ENCODE measurements around the gene CHRM4.

Gene CHRM4

DNA sequence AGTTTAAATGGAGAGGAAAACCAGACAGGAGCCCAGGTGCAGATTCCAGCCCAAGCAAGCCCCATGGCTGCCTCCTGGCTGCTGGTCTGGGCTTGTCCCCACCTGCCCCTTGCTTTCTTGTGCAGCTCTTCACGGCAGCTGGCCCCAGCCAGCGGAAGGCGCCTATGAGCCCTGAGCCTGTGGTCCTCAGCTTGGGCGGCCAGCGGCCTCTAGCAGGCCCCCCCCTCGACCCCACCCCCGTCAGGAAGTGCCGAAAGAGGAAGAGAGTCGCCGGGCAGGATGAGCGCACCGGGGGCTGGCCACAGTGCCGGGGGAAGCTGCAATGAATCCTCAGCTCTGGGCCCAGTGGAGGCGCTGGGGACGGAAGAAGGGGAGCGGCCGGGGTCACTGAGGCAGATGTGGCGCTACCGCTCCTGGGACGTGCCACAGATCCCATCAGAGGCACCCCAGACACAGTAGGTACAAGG lies 46.4 kb downstream of the CHRM4 start:
- no peak for TF ChIP-seq GATA2 (IDR thresholded peaks at IDR 0.05; ENCODE audit: low read depth, low read length)
- no peak for TF ChIP-seq GATA3 (IDR thresholded peaks at IDR 0.05; ENCODE audit: low read depth, low read length)

DNA sequence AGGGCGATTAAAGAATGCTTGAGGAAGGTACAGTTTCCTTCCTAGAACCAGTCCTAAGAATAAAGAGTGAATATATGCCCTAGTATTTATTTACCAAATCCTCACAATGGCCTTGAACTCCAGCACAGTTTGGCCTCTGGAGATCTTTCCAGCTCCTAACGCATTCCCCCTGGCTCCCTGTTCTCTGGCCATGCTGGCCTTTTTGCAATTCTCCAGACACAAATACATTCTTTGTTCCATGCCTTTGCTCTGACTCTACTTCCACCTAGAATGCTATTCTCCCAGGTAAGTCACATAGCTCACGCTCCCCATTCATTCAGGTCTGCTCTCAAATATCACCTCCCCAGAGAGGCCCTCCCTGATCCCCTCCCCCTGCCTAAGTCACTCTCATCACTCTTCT lies 48.1 kb downstream of the CHRM4 start:
- no peak for TF ChIP-seq GATA2 (IDR thresholded peaks at IDR 0.05; ENCODE audit: low read depth, low read length)
- no peak for TF ChIP-seq GATA3 (IDR thresholded peaks at IDR 0.05; ENCODE audit: low read depth, low read length)

DNA sequence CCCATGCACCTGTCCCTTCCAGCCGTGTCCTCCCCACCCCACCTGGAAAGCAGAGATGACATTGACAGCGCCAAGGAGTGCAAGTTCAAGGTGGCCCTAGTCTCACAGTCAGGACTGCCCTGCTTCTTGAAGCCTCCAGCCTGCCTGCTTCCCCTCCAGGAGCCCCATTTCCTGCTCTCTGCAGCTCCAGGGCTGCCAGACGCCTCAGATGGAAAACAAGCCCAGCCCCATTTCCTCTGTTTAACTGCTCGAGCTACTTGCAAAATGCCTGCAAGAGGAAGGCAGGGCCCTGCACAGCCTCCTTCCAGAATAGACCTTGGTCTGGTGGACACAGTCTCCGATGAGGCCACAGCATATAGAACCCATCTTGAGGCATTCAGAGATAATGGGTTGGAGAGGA lies 49.3 kb downstream of the CHRM4 start:
- no peak for TF ChIP-seq GATA2 (IDR thresholded peaks at IDR 0.05; ENCODE audit: low read depth, low read length)
- TF ChIP-seq GATA3 (IDR thresholded peaks at IDR 0.05; ENCODE audit: low read depth, low read length): no peak

DNA sequence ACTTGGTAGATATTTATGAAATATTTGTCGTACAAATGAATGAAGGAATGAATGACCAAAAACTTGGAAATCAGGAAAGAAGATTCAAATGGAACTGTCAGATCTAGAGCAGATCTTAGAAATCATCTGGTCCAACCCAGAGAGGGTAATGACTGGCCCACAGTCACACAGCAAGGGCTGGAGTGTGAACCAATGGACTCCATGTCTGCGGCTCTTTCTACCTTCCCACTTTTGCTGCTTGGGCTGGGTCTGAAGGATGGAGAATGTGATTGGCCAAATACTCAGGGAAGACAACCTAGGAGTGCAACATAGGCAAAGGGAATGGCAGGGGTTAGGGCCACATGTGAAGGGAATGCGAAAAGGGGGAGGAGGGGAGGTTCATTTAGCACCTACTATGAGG lies 50.1 kb downstream of the CHRM4 start:
- no peak for TF ChIP-seq GATA2 (IDR thresholded peaks at IDR 0.05; ENCODE audit: low read depth, low read length)
- TF ChIP-seq GATA3 (IDR thresholded peaks at IDR 0.05; ENCODE audit: low read depth, low read length): no peak

DNA sequence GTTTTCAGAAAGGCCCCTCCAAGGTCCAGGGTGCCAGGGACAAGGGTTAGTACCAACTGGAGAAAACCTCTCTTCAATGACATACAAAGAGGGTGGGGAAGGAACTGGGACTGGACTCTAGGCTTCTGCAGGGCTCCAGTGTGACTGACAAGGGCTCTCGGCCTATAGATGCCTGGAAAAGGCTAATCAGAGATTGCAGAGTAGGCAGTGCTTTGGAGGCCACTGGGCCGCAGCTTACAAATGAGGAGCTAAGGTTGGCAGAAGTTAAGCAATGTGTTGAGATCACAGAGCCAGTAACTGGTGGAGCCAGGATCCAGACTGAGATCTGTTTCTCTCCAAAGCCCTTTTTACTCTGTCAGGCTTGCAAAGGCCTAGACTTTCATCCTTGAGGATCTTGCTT lies 51.8 kb downstream of the CHRM4 start:
- no peak for TF ChIP-seq GATA2 (IDR thresholded peaks at IDR 0.05; ENCODE audit: low read depth, low read length)
- TF ChIP-seq GATA3 (IDR thresholded peaks at IDR 0.05; ENCODE audit: low read depth, low read length): no peak

DNA sequence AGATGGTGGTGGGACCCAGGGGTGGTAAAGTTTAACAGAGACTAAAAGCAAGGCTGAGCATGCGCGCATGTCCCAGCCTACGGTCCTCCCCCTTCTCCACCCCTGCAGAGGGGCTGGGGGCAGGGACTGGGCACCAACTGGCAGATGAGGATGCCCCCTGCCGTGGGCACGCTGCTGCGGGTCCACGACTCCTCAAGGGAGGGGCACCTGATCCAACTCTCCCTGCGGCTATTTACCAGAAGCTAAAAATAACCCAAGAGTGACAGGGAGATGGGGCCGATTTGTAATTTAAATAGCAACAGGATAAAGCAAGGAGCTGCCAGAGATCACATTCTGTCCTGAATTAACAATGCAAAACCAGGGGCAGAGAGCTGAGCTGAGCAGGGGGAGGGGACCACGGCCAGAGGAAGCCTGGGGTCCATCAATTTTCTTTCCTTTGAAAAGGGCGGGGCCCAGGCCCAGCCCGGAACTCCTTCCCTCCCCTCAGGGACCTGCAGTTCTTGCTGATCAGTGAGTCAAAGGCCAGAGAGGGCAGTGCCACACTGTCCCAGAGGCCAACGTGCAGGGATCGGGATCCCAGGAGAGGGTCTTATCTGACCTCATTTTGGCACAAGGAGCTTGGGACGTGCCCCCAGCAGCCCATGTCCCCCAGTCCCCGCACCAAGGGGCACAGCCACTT lies 52.4 kb downstream of the CHRM4 start:
- TF ChIP-seq GATA3 (IDR thresholded peaks at IDR 0.05; ENCODE audit: low read depth, low read length): no peak
- TF ChIP-seq GATA2 (IDR thresholded peaks at IDR 0.05; ENCODE audit: low read depth, low read length): no peak

DNA sequence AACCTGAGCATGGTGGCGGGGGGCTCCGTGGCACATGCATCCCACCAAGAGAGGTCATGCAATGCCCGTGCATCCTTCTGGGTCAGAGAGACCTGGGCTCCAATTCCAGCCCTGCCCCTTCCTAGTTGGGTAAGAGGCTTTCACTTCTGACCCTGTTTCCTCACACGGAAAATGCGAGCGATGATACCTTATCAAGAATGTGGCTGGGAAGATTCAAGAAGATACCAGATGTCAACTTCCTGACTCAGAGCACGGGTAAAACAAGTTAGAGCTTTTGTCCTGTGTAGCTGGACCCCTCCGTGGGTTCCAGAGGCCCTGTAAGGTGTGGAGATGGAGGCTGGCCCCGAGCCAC lies 53.0 kb downstream of the CHRM4 start:
- no peak for TF ChIP-seq GATA3 (IDR thresholded peaks at IDR 0.05; ENCODE audit: low read depth, low read length)
- TF ChIP-seq GATA2 (IDR thresholded peaks at IDR 0.05; ENCODE audit: low read depth, low read length): no peak

DNA sequence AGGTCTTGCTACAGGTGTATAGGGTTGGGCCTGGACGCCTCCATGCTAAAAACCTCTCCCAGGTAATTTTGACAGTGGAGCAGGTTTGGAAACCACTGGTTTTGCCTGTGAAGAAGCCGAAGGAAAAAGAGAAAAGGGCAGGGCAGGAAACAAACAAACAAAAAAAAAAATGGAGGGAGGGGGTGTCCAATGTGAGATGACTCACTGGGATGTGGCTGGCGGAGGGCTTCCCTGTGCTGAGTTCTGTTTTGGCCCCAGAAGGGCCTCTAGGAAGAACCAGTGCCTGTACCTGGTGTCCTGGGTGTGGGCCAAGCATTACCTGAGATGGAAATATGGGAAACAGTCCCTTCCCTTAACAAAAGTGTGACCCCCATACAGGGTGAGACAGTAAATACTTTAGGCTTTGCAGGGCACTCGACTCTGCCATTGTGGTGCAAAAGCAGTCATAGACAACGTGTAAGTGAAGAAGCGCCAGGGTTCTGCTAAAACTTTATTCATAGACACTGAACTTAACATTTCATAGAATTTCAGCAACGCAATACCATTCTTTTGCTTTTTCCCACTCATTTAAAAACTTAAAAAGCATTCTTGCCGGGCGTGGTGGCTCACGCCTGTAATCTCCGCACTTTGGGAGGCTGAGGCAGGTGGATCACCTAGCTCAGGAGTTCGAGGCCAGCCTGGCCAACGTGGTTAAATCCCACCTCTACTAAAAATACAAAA lies 53.8 kb downstream of the CHRM4 start:
- TF ChIP-seq GATA2 (IDR thresholded peaks at IDR 0.05; ENCODE audit: low read depth, low read length): no peak
- TF ChIP-seq GATA3 (IDR thresholded peaks at IDR 0.05; ENCODE audit: low read depth, low read length): no peak

DNA sequence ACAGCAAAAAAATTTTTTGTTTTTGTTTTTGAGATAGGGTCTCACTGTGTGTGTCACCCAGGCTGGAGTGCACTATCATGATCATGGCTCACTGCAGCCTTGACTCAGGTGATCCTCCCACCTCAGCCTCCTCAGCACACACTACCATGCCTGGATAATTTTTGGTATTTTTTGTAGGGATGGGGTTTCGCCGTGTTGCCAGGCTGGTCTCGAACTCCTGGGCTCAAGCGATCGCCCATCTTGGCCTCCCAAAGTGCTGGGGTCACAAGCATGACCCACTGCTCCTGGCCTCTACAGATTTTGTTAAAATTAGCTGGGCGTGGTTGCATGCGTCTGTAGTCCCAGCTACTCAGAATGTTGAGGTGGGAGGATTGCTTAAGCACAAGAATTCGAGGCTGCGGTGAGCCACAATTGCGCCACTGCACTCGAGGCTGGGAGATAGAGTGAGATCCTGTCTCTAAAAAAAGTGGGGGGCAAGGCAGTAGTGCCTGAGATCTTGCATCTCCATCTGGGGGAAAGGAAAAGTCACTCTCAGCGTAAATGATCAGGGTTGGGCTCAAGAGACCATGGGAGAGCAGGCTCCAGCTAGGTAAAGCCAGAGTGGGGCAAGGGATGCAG lies 54.9 kb downstream of the CHRM4 start:
- no peak for TF ChIP-seq GATA2 (IDR thresholded peaks at IDR 0.05; ENCODE audit: low read depth, low read length)
- no peak for TF ChIP-seq GATA3 (IDR thresholded peaks at IDR 0.05; ENCODE audit: low read depth, low read length)

DNA sequence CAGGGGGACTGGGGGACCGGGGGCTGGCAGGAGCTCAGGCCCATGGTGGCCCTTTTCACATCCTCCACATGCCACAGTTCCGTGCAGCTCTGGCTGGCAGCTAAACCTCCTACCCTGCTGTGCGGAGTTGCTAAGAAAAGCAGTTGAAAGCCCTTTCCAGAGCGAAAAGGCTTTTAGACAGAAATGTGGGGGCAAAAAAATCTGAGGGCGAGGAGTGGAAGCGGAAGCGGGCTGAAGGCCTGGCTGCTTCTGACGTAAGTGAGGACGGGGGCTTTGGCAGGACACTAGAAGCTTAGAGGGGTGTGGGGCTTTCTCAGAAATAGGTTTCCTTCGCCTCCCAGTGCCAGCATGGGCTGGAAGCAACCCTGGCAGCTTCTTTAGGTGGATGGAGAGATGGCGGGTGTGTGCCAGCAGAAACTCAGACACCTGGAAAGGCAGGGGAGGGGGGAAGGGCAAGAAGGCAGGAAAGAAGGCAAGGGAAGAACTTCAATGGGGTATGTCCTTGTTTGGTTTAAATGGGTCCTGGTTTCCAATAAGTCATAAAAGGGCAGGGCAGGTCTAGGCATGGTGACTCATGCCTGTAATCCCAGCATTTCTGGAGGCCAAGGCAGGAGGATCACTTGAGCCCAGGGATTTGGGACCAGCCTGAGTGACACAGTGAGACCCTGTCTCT lies 55.5 kb downstream of the CHRM4 start:
- TF ChIP-seq GATA2 (IDR thresholded peaks at IDR 0.05; ENCODE audit: low read depth, low read length) (no peak), GATA3 (IDR thresholded peaks at IDR 0.05; ENCODE audit: low read depth, low read length) (no peak)

DNA sequence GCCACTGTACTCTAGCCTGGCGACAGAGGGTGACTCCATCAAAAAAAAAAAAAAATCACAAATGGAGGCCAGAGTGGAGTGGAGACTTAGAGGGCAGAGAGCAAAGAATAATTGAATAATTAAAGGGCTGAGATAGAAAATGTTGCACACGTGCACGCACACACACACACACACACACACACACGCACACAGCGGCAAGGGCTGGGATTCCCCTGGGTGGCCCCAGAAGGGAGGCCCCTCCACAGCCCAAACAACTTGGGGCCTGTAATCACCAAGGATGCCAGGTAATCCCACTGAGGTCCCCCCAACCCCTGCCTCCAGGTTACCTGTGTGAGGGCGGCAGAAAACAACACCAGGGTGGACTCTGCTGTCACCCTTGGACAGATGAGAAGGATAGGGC lies 56.3 kb downstream of the CHRM4 start:
- TF ChIP-seq GATA2 (IDR thresholded peaks at IDR 0.05; ENCODE audit: low read depth, low read length) (no peak), GATA3 (IDR thresholded peaks at IDR 0.05; ENCODE audit: low read depth, low read length) (no peak)

DNA sequence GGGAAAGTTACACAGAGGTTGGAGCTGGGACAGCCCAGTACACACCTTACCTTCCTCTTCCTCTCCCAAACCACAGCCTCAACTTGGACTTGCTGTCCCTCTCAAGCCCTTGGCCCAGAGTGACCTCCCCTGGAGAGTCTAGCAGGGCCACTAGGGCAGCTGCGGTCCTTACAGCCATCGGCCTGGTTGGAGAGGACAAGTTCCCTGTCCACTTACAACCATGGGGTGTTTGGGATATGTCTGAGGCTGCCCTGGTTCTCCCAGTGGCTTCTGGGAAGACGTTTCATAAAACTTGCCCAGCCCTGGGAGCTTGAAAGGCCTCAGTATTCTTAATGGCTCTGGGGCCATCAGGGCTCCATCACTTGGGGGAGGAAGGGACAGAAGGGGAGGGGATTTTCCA lies 57.4 kb downstream of the CHRM4 start:
- TF ChIP-seq GATA2 (IDR thresholded peaks at IDR 0.05; ENCODE audit: low read depth, low read length) (no peak), GATA3 (IDR thresholded peaks at IDR 0.05; ENCODE audit: low read depth, low read length) (no peak)

Data from SH-SY5Y (cell line).